ENCODE results near the gene CCNG2. TPM values are rescaled to one million over a fixed set of nuclear protein-coding genes. Genes with fewer than 3 reads are reported as not detected.

Gene CCNG2
- total RNA-seq, result 9.8 and 12.5 TPM in 2 replicates

GRCh38 chr4:77156912-77157858 is at the start of gene CCNG2:
CCNG2 (plus strand) TSS chr4:77157207; CDS start chr4:77158533, 1,326 bp downstream.

Small RNA genes lying within 50 kb of the gene (small RNA-seq; reads per million reads assigned to genes)
- gene RNU6-1187P, result not detected

Other genes starting within 250 kb of the CCNG2 start
- gene SEPTIN11, start 207.5 kb upstream of the CCNG2 start, total RNA-seq, result 155 and 159 TPM in 2 replicates
- 147 and 171 TPM in 2 replicates for gene CCNI, start 81.2 kb upstream of the CCNG2 start, total RNA-seq